Testis (tissue), 3 donors: ENCODE results near the gene DDX52. TPM values are rescaled to one million over a fixed set of nuclear protein-coding genes. Genes with fewer than 3 reads are reported as not detected.

Source experiments
- DNase-seq: peaks from one replicate; pipeline ENCODE4 v3.0.0-alpha.2; 2019
- H3K27ac ChIP-seq, 2 donors: fragments of 200-600 bp; sonication (generic); one replicate each; pipeline ENCODE4 v1.5.1; 2019
- H3K27me3 ChIP-seq: fragments of 200-600 bp; sonication (generic); one replicate; pipeline ENCODE4 v1.5.1; 2019
- H3K36me3 ChIP-seq: fragments of 200-600 bp; sonication (generic); one replicate; pipeline ENCODE4 v1.5.1; 2017; ENCODE audit warnings: low read depth; ENCODE audit errors: missing control alignments
- H3K4me1 ChIP-seq: fragments of 200-600 bp; sonication (generic); one replicate; pipeline ENCODE4 v1.5.1; 2019
- H3K4me3 ChIP-seq, 2 donors: fragments of 200-600 bp; sonication (generic); one replicate each; pipeline ENCODE4 v1.5.1; 2017 to 2019
- H3K9me3 ChIP-seq: fragments of 200-600 bp; sonication (generic); one replicate; pipeline ENCODE4 v1.5.1; 2017
- CTCF ChIP-seq, 3 experiments: fragments of 450-650 bp in 2 of 3; fragments of 200-600 bp in 1 of 3; sonication (generic) in 1 of 3; IDR thresholded peaks; one replicate each; pipeline ENCODE4 v1.5.1; 2016 to 2019; ENCODE audit warnings: antibody characterized with exemption in 3 of 3, mild to moderate bottlenecking in 2 of 3, moderate library complexity in 1 of 3
- POLR2A ChIP-seq: fragments of 450-650 bp; IDR thresholded peaks from one replicate; pipeline ENCODE4 v1.6.1; 2017; ENCODE audit warnings: antibody characterized with exemption, mild to moderate bottlenecking, moderate library complexity
- WGBS, 2 donors: methylation state at CpG; one replicate each; pipeline ENCODE4 v1.1.5; 2018; 5-methylcytosine and 5-hydroxymethylcytosine counted together
- intact Hi-C: fragments of 100-400 bp; cut with DNase I; formaldehyde crosslinking; loops from one replicate; pipeline ENCODE4 v1.15.1; 2023; ENCODE audit warnings: low total_unique reads
- microRNA-seq, 2 donors: library from miRNA; unstranded; fragments of <30 nt; microRNA quantifications; one replicate each; pipeline ENCODE4, GENCODE V29; 2016; ENCODE audit warnings: borderline number of aligned reads in 2 of 2, borderline replicate concordance in 1 of 2
- polyA plus RNA-seq: library from polyadenylated mRNA; stranded (reverse); fragments of 350-450 nt; fragmentation: Illumina TruSeq; extraction: RNeasy Lipid Tissue Mini Kit (QIAGEN cat#74804); gene quantifications from one replicate; pipeline ENCODE4 v1.2.3, GENCODE V29; 2014; ENCODE audit warnings: low read depth, low replicate concordance; ENCODE audit not compliant: insufficient read depth
- small RNA-seq, 2 donors: library from RNA; depleted of rRNA; stranded (forward); fragments of <200 nt; gene quantifications; one replicate each; pipeline ENCODE3, GENCODE V24; 2016
- total RNA-seq, 2 donors: library from RNA; depleted of rRNA; stranded (reverse); fragments of >200 nt; gene quantifications; one replicate each; pipeline ENCODE4 v1.2.3, GENCODE V29; 2016

The DDX52 gene
- total and polyA plus RNA-seq, 3 donors from 2014 or later: 14.0 to 31.7 (median 25.5) TPM

GRCh38 chr17:37567538-37567937 is 75.7 kb downstream of the DDX52 start:
- no peak for TF ChIP-seq POLR2A
- no peak for TF ChIP-seq CTCF (IDR thresholded peaks at IDR 0.05)
- Histone ChIP-seq H3K27me3 (no peaks in the 10 kb centered on the region), H3K36me3 (no peaks in the 10 kb centered on the region), H3K4me3 (no peak overlapping the region), H3K9me3 (no peaks in the 10 kb centered on the region), H3K4me1 (no peaks in the 10 kb centered on the region), H3K27ac (no peak overlapping the region)
- intact Hi-C loops: no loop called here
- WGBS, 2 donors: 89 to 91% methylated on average over 4 of the region's 4 CpGs
- DNase-seq: no peak

- Histone ChIP-seq H3K27me3 (no peaks in the 10 kb centered on the region), H3K36me3 (no peaks in the 10 kb centered on the region), H3K27ac (no peak overlapping the region), H3K4me3 (no peak overlapping the region), H3K9me3 (no peaks in the 10 kb centered on the region), H3K4me1 (no peaks in the 10 kb centered on the region)
- intact Hi-C loops: no loop called here
- TF ChIP-seq CTCF (IDR thresholded peaks at IDR 0.05) (no peak), POLR2A (no peak)
- no peak for DNase-seq
- 85 to 86% methylated on average over 2 of the region's 2 CpGs for WGBS, 2 donors
Measured at GRCh38 chr17:37567137-37567536, 76.1 kb downstream of the DDX52 start.

GRCh38 chr17:37564252-37564651 is 79.0 kb downstream of the DDX52 start:
- Histone ChIP-seq H3K36me3 (no peaks in the 10 kb centered on the region), H3K27ac (no peak overlapping the region), H3K4me1 (no peaks in the 10 kb centered on the region), H3K9me3 (no peaks in the 10 kb centered on the region), H3K4me3 (no peak overlapping the region), H3K27me3 (no peaks in the 10 kb centered on the region)
- DNase-seq: no peak
- intact Hi-C loops: no loop called here
- 91 to 98% methylated on average over 3 of the region's 3 CpGs for WGBS, 2 donors
- TF ChIP-seq POLR2A (no peak), CTCF (IDR thresholded peaks at IDR 0.05) (no peak)

GRCh38 chr17:37562016-37562745 is 81.1 kb downstream of the DDX52 start:
- DNase-seq: no peak
- Histone ChIP-seq H3K9me3 (no peaks in the 10 kb centered on the region), H3K4me3 (no peak overlapping the region), H3K27ac (no peak overlapping the region), H3K4me1 (no peaks in the 10 kb centered on the region), H3K36me3 (no peaks in the 10 kb centered on the region), H3K27me3 (no peaks in the 10 kb centered on the region)
- intact Hi-C loops: no loop called here
- WGBS, 2 donors: 73 to 84% methylated on average over 5 of the region's 5 CpGs
- TF ChIP-seq POLR2A: no peak
- no peak for TF ChIP-seq CTCF (IDR thresholded peaks at IDR 0.05)

Small RNAs within 50 kb of the gene (microRNA-seq; reads per million reads assigned to microRNA genes)
- 0 reads per million in 2 donors for gene MIR378J

Small RNAs within 50 kb of the gene (small RNA-seq; reads per million reads assigned to genes)
- 0 reads per million in 2 donors for gene MIR378J

Other genes with a start within 250 kb of the DDX52 start
- gene ACACA, start 236.6 kb downstream of the DDX52 start, total RNA-seq: 10 to 100 TPM; 43.4 to 65.0 TPM
- gene ACACA, start 236.6 kb downstream of the DDX52 start, polyA plus RNA-seq: 56.0 TPM
- gene TADA2A, start 236.6 kb downstream of the DDX52 start, total RNA-seq: 10 to 100 TPM; 44.0 to 62.8 TPM
- gene TADA2A, start 236.6 kb downstream of the DDX52 start, polyA plus RNA-seq: 33.5 TPM
- 10 to 100 TPM; 36.1 to 38.3 TPM for gene DUSP14, start 153.6 kb downstream of the DDX52 start, total RNA-seq
- 26.6 TPM for gene DUSP14, start 153.6 kb downstream of the DDX52 start, polyA plus RNA-seq
- gene SYNRG, start 34.0 kb downstream of the DDX52 start, total RNA-seq: 10 to 100 TPM; 50.1 to 54.6 TPM
- 72.2 TPM for gene SYNRG, start 34.0 kb downstream of the DDX52 start, polyA plus RNA-seq
- 1 to 10 TPM; 2.9 to 3.2 TPM for gene HNF1B, start 101.6 kb upstream of the DDX52 start, total RNA-seq
- gene HNF1B, start 101.6 kb upstream of the DDX52 start, polyA plus RNA-seq: 6.3 TPM